Measurements from ENCODE around the gene SEL1L3.
"Not testable (repeated sequence)": the region's sequence is repeated elsewhere in the genome, so short reads cannot be mapped to it uniquely, and the experiment has no call there.

SEL1L3 gene

DNA sequence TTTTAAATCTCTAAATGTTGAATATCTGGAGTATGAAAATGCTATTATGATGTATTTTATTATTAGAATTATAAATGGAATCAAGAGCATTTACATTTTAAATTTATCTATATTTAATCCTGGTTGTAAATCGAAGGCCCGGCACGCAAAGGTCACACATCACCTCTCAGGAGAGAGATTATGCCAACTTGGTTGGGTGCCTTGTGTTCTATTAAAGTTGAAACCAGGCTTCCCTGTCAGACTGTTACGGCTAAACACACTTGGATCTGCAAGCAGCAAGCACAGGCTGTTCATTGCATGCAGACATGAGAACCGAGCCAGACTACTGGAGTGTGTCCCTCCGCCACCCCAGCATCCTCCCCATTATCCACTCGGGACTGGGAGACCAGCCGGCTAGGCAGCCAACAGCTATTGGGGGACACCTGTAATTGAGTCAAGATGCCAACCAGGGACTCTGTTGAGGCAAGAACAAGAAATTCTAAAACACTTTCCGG, 16.4 kb upstream of the SEL1L3 start:
- DNase-seq = no peak

DNA sequence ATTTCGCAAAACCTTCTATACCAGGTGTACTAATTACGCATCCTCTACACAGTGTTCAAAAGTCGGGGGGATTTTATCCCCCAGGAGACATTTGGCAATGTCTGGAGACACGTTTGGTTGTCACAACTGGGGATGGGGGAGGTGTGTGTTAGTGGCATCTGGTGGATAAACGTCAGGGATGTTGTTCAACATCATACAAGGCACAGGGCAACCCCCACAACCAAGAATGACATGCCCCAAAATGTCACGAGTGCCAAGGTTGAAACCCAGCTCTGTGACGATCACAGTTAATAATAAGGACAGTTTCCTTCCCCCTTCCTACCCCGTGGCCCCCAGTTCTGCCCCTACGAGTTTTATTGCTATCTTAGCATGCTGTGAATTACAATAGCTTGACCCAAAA, 15.9 kb upstream of the SEL1L3 start:
- no peak for DNase-seq

DNA sequence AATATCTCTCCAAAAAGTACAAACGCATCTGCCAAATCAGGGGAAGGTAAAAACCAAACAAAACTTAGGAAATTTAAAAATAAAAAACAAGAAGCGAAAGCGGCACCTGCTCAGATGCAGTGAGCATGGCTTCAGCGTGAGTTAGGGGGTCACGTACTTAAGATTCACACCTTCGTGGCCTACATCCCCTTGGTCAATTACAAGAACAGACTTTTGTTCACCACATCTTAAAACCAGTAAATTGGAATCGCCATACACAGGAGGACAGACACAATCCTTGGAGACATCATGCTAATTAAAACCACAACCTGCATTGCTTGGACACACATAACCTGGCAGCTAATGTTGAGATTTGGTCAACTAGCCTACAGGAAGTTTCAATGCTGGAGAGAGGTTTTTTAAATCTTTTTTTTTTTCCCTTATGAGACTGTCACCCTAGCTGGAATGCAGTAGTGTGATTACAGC, 12.5 kb upstream of the SEL1L3 start:
- DNase-seq = no peak

DNA sequence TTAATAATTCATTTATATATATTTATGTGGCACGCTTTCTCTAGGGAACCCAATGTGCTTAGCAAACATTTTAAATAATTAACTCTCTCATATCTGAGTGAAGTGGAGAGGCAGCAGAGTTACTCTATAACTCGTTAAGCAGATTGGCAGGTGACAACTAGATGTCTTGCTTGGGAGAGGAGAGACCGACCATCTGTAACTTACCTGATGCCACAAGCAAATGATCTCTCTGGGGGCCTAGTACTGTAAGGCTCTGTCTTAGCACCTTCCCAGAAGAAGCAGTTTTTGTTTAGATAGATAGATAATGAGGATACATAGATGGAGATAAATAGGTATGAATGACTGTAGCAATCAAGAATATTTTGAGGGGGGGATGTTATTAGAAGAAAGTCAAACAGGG, 11.9 kb upstream of the SEL1L3 start:
- no peak for DNase-seq

DNA sequence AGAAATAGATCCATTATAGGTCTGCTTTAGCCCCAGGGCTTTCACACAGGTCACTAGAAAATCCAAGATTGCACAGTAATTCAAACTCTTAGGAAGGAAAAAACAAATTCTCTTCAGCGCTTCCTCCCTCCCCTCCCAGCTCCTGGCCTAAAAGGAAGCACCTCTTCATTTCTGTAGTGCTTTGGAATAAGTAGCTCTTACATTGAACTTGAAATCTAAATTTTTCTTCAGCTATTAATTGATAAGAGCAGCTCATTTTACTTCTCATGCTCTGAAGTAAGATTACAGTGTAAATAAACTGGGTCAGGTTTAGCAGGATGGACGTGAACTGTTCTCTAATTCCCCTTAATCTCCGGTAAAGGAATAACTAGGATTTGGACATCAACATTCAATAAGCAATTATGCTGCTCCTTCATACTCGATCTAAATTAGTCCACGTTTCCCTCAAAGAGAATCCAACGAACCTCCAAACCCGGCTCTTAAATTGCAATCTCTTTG, 10.9 kb upstream of the SEL1L3 start:
- no peak for DNase-seq

DNA sequence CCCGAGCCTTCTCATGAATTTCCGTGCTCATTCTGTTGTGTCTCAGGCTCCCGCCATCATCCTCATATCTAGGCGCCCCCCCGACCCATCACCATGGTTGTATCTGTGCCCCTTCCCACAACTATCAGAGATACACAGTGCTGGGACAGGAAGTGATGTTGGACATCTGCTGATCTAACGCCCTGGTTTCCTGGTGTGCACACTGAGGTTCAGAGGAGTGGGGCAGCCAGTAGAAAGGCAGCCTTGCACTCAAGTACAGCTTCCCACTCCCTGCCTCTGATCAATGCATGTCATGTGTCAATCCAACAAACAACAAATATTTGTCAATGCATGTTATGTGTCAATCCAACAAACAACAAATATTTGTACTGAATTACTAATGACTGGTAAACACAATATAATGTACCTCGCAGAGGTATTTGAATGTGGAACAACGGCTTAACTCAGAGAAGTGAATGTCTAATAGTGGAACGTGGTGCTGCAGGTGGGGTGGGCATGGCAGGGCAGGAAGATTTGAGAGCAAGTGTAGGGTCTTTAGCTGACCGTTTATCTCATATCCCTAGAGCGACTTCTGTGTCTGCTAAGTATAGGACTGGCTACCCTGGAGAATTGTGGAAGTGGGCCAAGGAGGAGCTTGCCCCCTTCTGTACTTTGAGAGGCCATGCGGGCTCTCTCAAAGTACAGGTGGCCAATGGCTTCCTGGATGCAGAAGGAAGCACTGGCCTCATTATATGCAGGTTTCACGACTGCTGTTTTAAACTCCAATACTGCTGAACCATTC, 10.3 kb upstream of the SEL1L3 start:
- DNase-seq = no peak

DNA sequence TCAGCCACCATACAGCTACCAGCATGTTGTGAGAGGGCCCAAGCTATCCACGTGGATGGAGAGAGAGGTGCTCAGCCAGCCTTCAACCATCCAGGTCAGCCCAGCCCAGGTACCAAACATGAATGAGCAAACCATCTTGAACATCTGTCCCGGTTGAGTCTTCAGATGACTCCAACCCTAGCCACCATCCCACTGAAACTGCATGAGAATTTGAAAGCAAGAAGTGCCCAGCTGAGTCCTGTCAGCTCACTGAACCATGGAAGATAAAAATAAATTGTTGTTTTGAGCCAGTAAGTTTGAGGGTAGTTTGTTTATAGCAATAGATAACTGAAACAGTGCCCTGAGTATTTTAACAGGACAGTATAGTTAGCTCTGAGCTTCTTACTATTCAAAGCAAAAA, 7.3 kb upstream of the SEL1L3 start:
- DNase-seq = no peak

DNA sequence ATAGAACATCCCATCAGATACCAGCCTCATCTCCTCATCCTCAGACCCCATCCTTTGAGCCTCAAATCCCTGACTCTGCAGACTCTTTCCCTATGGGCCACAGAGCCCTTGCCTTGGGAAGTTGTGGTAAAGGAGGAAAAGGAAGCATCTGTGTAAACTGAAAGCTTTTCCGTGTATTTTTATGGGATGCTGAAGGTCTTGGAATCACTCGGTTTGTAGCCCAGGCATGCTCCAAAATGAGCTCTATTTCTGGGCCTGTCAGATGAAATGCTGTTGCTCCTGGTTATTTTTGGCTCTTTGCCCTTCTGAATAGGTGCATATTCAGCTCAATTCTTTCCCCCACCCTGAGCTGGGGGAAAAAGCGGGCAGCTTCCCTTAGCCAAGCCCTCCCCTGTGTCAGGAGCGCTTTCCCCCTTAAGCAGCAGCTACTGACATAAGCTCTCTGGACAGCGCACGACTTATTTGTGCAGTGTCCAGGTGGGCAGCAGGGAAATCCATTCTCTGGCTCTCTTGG, 5.0 kb upstream of the SEL1L3 start:
- DNase-seq = no peak

DNA sequence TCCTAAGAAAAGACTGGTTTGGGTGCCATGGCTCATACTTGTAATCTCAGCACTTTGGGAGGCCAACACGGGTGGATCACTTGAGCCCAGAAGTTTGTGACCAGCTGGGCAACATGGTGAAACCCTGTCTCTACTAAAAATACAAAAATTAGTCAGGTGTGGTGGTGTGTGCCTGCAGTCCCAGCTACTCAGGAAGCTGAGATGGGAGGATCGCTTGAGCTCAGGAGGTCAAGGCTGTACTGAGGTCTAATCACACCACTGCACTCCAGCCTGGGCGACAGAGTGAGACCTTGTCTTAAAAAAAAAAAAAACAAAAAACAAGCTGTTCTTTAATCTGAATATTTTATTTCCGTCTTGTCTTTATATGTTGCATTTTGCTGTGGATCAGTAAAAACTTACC, 3.6 kb upstream of the SEL1L3 start:
- DNase-seq = not testable (repeated sequence)

DNA sequence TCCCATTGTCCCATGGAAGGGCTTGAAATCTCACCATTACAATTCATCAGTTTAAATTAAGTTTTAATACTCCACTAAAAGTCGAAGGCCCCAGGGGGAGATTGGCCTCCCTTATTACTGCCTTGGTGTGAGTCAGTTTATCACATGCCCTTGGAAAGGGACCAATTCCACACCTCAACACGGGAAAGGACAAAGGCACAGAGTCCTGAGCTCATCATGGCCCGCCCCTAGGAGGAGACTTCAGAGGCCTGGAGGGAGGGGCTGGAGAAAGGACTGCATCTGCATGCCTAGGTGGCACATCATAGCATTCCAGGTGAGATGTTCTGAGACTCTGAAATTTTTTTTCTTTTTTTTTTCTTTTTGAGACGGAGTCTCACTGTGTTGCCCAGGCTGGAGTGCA, 2.8 kb upstream of the SEL1L3 start:
- no peak for DNase-seq

DNA sequence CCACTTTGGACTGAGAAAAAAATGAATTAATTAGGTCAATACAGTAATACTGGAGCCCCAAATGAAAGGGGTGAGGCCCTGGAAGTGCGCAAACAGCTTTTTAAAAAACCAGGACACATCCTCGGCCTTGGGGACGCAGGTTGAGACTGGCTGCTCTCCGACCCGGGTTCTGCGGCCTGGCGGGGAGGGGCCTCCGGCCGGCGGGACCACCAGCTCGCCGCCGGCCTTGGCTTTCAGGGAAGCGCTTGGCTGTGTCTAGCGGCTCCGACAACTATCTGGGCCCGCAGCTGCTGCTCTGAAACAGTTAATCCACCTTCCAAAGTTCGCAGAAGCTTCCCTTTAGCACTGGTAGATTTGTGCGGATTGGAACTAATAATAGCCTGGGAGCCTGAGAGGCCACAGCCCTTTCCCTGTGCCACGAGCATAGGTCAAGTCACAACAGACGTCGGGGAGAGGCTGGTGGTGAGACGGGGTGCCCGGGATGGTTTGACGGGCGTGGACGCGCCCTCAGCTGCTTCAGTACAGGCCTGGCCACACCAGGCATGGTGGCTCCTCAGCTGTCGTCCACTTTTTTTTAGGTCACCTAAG, 1.1 kb upstream of the SEL1L3 start:
- DNase-seq = no peak

DNA sequence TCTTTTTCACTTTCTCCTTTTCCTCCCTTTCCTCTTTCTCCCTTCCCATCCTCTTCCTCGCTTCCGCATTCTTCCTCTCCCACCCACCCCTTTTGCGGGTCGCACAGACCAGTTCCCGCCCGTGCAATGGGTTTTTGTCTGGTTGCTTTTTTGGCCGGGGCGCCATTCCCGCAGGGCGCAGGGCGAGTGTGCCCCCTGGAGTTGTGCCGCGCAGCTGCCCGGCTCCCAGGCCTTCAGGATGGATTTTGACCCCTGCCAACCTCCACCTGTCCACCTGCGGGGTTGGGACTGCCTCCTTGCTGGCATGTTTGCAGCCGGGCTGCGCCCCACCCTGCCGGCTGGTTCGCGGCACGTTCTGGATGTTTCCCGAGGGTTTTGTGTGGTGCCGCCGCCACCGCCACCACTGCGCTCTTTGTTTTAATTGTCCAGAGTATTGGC, 578 bp upstream of the SEL1L3 start:
- DNase-seq = no peak

DNA sequence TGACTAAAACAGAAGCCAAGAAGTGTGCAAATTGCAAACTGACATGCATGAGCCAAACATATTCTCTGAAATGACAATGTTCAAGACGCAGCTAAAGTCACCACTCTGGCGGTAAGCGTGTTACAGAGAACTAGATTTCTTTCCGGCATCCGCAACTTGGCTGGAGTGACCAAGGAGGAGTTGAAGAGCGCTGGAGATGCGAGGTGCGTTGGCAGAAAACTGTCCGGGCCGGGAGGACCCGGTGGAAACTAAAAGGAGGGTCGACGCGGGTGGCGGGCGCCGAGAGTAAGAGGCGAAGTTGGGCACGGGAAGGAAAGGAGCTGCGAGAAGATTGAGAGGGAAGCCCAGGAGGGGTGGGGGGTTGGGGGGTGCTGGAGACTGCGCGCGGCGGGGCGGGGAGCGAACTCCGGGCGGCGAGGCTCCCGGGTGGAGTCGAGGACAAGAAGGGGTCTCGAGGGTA, 807 bp downstream of the SEL1L3 start:
- peak; percentile 72 for DNase-seq

DNA sequence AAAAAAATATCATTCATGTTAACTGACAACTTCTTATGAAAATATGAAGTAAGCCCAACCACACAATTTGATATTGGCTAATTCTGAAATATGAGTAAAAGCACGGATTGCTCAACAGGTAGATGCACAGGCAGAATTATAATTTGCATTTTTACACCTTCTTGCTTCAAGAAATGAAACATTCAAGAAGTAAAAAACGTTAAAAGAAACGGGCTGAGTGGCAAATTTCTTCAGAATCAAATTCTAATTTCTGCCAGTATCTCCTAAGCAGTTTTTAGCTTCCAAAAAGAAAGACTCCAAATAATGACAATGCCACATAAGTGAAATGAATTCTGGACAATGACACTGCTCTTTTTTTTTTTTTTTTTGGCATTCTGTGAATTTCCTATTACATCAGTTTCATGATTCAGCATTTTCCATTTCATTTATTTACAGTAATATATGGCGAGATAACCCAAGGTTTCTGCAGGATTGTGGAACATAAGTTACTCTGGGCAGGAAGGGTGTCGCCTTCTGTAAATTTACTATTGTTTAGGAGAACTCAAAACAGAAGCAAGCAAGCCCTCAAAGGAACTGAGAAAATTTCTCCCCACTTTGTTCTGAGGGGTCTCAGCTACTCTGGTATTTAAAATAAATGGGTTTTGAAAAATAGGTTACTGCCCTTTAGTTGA, 1.4 kb downstream of the SEL1L3 start:
- no peak for DNase-seq

DNA sequence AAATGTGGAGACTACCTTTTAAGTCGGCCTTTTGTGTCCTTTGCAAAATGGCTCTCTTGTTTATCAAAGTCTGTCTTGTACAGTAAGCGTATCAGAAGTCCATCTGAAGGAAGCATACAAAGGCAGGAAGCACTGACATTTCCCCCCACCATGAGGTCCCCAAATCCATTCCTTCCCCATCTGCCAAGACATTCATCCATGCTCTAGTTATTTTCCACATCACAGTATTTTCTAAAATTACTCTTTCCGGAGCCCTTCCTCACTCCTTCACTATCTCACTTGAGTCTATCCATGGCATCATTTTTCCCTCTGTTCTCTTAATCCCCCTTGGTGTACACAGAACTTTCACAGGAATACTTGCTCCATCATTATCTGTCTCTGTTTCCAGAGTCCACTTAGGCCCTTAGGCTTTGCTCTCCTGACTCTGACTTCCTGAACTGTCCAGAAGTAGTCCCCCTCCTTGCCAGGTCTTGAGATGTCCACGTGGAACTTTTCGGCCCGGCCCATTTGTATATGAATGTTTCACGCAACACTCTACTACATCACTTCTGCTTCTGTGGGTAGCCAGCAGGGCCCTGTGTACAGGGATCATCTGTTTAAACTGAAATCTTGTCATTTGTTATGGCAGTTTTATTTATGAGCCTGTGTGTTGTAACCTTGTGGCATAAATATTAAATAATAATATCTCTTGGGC, 2.1 kb downstream of the SEL1L3 start:
- DNase-seq = no peak

DNA sequence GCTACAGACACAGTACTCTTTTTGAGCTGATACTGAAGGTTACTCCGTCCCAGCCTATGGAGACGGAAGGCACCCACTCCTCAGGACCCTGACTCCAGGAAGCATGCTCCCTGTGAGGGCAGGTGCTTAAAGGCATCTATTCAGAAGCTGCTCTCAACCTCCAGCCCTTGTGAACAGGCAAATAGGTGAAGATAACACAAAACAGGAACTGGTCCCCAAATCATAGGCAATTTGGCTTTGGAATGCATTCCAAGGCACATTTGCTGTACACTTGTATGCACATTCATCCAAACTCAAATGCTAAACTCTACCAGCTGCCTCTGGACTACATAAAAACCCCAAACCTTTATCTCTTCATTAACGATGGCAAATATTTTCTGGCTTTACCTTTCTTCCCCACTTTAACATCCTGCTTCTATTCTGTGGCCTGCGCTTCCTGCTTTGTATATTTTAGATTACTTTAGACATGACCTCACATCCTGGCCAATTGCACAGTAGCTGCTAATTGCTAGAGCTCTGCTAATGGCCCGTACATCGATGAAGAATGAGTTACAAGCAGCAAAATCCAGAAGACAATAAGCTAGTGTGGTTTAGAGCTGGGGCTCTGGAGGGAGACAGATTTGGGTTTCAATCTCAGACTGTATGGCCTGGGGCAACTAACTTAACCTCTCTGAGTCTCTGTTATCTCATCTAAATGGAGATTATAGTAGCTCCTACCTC, 3.2 kb downstream of the SEL1L3 start:
- DNase-seq = no peak

DNA sequence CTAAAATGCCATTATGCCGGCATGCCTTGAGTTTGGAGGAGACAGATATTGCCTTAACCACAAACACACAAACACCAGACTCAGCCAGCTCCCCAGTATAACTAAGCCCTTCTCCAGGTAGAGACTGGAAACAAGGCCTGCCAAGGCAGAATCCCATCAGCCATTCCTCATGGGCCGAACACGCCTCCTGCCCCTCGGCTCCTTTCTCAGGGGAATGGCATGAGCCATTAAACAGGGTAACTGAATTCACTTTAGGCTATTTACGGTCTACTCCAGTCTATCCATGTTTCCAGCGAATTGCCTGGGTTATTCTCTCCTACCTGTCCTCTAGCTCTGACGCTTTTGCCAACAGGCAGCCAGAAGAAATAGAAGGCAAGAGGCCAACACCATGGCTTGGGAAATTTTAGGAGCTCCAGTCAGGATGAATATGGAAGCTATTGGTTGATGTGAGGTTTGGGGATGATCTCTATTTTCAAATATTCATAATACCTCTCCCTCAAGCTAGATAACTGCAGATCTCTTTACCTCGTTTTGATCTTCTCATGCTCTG, 4.9 kb downstream of the SEL1L3 start:
- no peak for DNase-seq

DNA sequence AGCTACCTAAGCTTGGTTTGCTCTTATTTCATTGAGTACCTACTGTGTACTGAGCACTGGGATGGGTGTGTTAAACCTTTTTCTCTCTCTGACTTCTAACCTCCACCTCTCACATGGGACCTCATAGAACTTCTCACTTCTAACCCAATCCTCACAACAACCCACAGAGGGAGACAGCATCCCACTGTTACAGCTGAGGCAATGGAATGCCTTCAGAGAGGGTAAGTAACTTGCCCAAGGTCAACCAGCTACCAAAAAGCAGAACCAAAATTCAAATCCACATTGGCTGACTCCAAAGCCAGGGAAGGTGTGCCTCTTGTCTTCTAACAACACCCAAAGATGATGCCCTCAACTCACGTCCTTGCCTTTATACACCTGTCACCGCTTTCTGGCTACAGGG, 5.4 kb downstream of the SEL1L3 start:
- DNase-seq = no peak

DNA sequence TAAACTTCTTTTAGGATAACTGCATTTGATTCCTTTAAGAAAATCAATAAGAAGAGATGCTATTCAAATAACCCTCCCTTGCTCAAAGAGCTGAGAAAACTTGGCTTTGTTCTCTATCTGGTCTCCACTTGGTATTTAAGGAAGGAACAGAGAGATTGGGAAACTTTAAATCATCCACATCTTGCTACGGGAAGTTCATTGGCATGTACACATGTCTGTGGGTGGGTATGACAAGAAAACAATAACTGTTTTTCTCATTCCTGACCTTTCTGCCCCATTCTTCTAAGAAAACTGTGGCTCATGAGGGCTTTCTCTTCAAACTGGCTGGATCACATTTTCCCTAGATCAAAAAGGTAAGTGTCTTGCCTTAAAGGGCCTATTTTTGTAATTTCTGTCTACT, 6.0 kb downstream of the SEL1L3 start:
- DNase-seq = no peak

DNA sequence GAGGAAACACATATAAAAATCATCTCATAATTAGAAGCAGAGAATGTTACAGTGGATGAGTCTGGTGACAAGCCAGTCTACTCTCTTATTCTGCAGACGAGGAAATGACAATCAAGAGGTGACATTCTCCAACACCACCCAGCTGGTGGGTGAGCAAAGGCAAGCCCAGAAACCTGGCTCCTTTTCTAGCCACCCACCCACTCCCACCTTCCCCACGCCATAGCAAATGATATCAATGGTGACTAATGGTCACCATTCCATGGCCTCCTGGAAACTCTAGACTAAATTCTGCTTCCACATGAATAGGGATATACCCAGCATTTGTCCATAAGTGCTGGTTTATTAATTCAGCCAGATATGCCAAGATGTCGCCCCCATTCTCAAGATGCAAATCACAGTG, 10.7 kb downstream of the SEL1L3 start:
- DNase-seq = no peak

DNA sequence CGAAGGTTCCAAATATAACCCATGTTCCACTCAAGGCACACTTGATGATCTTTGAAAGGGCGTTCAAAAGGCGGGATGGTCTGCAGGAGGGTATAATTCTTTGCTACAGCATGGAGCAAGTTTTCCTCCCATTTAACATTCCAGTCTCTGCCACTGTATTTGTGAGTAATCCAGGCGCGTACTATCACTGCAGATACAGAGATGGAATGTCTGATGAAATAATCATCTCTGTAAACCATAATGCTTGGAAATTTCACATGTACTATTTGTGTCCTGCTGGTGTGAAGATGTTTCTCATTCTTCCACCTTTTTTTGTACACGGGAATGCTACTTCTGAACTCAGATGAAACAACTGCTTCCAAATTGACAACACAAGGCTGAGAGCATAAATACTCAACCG, 15.5 kb downstream of the SEL1L3 start:
- no peak for DNase-seq

All from activated CD8-positive, alpha-beta memory T cell treated with anti-CD3 and anti-CD28 coated beads, Interleukin-2, amount 50 U/mL, for 48 hours (primary cell).